ENCODE data around the gene KRT86. TPM values are rescaled to one million over a fixed set of nuclear protein-coding genes. Genes with fewer than 3 reads are reported as not detected.
"Not testable (repeated sequence)": the region's sequence is repeated elsewhere in the genome, so short reads cannot be mapped to it uniquely, and the experiment has no call there.

Gene KRT86
- total RNA-seq, 4 donors from 2014 or later = 1.0 to 289 (median 37.0) TPM

GRCh38 chr12:52311285-52311648 lies 36.8 kb downstream of the KRT86 start:
- Histone ChIP-seq H3K27me3 (peaks cover 53% of the 10 kb centered on the region), H3K4me3 (no peak overlapping the region), H3K9me3 (no peaks in the 10 kb centered on the region), H3K4me1 (peaks cover 13% of the 10 kb centered on the region), H3K27ac (no peak overlapping the region), H3K36me3 (no peaks in the 10 kb centered on the region)
- 77% methylated on average over 3 of the region's 3 CpGs for WGBS
- TF ChIP-seq CTCF (IDR thresholded peaks at IDR 0.05) (no peak), POLR2A (IDR thresholded peaks at IDR 0.05) (no peak), POLR2AphosphoS5 (IDR thresholded peaks at IDR 0.05) (no peak), EP300 (IDR thresholded peaks at IDR 0.05) (no peak)
- DNase-seq (ENCODE audit: low spot score in 2 of 2) = peak in 1 of 2 donors; percentile 14

GRCh38 chr12:52312086-52312485 lies 37.6 kb downstream of the KRT86 start:
- Histone ChIP-seq H3K4me1 (peaks cover 13% of the 10 kb centered on the region), H3K4me3 (no peak overlapping the region), H3K9me3 (no peaks in the 10 kb centered on the region), H3K27me3 (peaks cover 50% of the 10 kb centered on the region), H3K27ac (no peak overlapping the region), H3K36me3 (no peaks in the 10 kb centered on the region)
- TF ChIP-seq CTCF (IDR thresholded peaks at IDR 0.05) (no peak), EP300 (IDR thresholded peaks at IDR 0.05) (no peak), POLR2A (IDR thresholded peaks at IDR 0.05) (no peak)
- DNase-seq (ENCODE audit: low spot score in 2 of 2) = peak; percentile 34 to 38
- 88% methylated on average over 4 of the region's 4 CpGs for WGBS

GRCh38 chr12:52313461-52313860 lies 39.0 kb downstream of the KRT86 start:
- Histone ChIP-seq H3K27me3 (peaks cover 40% of the 10 kb centered on the region), H3K9me3 (no peaks in the 10 kb centered on the region), H3K4me1 (peaks cover 6% of the 10 kb centered on the region), H3K36me3 (no peaks in the 10 kb centered on the region), H3K27ac (no peak overlapping the region), H3K4me3 (no peak overlapping the region)
- peak in 1 of 2 donors; percentile 70 for DNase-seq (ENCODE audit: low spot score in 2 of 2)
- TF ChIP-seq POLR2AphosphoS5 (IDR thresholded peaks at IDR 0.05) = no peak
- TF ChIP-seq CTCF (IDR thresholded peaks at IDR 0.05) = no peak
- no peak for TF ChIP-seq EP300 (IDR thresholded peaks at IDR 0.05)
- WGBS = 81% methylated on average over 3 of the region's 3 CpGs

- Histone ChIP-seq H3K36me3 (no peaks in the 10 kb centered on the region), H3K27me3 (peaks cover 43% of the 10 kb centered on the region), H3K4me3 (no peak overlapping the region), H3K9me3 (no peaks in the 10 kb centered on the region), H3K4me1 (peaks cover 1% of the 10 kb centered on the region), H3K27ac (no peak overlapping the region)
- TF ChIP-seq CTCF (IDR thresholded peaks at IDR 0.05) = no peak
- no peak for TF ChIP-seq POLR2A (IDR thresholded peaks at IDR 0.05)
- TF ChIP-seq EP300 (IDR thresholded peaks at IDR 0.05) = no peak
- TF ChIP-seq POLR2AphosphoS5 (IDR thresholded peaks at IDR 0.05) = no peak
- WGBS = 88% methylated on average over 7 of the region's 9 CpGs
- peak; percentile 36 to 58 for DNase-seq (ENCODE audit: low spot score in 2 of 2)
Observed at GRCh38 chr12:52313926-52314325, 39.5 kb downstream of the KRT86 start.

GRCh38 chr12:52314511-52314910 lies 40.1 kb downstream of the KRT86 start:
- DNase-seq (ENCODE audit: low spot score in 2 of 2) = peak in 1 of 2 donors; percentile 64
- Histone ChIP-seq H3K27me3 (peaks cover 41% of the 10 kb centered on the region), H3K36me3 (no peaks in the 10 kb centered on the region), H3K27ac (no peak overlapping the region), H3K9me3 (no peaks in the 10 kb centered on the region), H3K4me3 (no peak overlapping the region), H3K4me1 (no peaks in the 10 kb centered on the region)
- 91% methylated on average over 13 of the region's 13 CpGs for WGBS
- TF ChIP-seq EP300 (IDR thresholded peaks at IDR 0.05) (no peak), POLR2AphosphoS5 (IDR thresholded peaks at IDR 0.05) (no peak), POLR2A (IDR thresholded peaks at IDR 0.05) (no peak), CTCF (IDR thresholded peaks at IDR 0.05) (no peak)

- H3K36me3 ChIP-seq, H3K27ac ChIP-seq, H3K9me3 ChIP-seq, H3K4me1 ChIP-seq, H3K4me3 ChIP-seq: not testable (repeated sequence)
- WGBS = 73% methylated on average over 9 of the region's 9 CpGs
- H3K27me3 ChIP-seq = peaks cover 42% of the 10 kb centered on the region
- peak; percentile 32 to 59 for DNase-seq (ENCODE audit: low spot score in 2 of 2)
Observed at GRCh38 chr12:52315721-52316120, 41.3 kb downstream of the KRT86 start.
